Measurements from ENCODE around the gene CBX8.

The CBX8 gene

DNA sequence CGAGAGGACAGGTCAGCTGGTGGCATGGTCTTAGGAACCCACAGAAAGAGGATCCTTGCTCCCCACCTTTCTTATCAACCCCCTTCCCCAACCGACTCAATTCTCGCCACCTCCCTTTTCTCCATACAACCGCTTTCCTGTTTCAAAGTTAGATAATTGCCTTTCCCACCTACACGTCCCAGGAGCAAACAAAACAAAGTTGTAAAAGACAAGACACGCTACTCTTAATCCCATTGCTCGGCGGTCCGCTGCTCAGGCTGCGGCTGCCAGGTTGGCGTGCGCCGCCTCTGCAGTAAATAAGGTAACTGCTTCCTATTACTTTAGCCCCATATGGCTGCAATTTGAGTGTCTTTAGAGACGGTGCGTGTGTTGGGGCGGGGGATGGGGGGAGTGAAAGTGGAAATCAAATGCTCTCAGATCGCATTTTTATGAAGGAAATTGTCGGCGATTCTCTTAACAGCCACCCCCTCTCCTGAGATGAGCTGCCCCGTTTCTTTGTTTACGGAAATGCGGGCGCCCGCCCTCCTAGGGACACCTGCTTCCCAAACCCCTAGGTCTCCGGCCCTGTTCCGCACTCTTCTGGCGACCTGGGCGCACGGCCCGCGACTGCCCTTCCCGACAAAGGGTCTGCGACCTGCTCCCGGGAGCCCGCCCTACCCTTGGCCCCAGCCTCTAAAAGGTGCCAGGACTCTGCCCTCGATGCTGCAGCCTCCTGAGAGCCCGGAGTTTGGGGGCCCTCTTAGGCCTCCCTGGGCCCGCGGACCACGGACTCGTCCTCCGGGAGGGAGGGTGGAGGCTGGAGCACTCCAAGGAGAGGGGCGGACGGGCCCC, 3.7 kb upstream of the CBX8 start:
- H2AFZ ChIP-seq (ENCODE audit: low read depth, low read length, severe bottlenecking): peak overlapping the region; percentile 47
- no peak overlapping the region for H3K4me3 ChIP-seq (ENCODE audit: insufficient read depth, low read length, poor library complexity, severe bottlenecking)
- H3K36me3 ChIP-seq (ENCODE audit: low read length): no peaks in the 10 kb centered on the region
- H3K27me3 ChIP-seq (ENCODE audit: low read length): no peaks in the 10 kb centered on the region
- no peak overlapping the region for H3K27ac ChIP-seq (ENCODE audit: low read depth, low read length)
- no peaks in the 10 kb centered on the region for H3K9me3 ChIP-seq (ENCODE audit: insufficient read depth, low read length)
- peaks cover 6% of the 10 kb centered on the region for H3K79me2 ChIP-seq (ENCODE audit: insufficient read depth, low read length)
- peak overlapping the region; percentile 49 for H3K4me2 ChIP-seq (ENCODE audit: low read depth, low read length, poor library complexity, severe bottlenecking)
- H3K9me2 ChIP-seq (replicated peaks; ENCODE audit: insufficient read depth, low read length): no peaks in the 10 kb centered on the region
- TF ChIP-seq EZH2phosphoT487 (conservative IDR thresholded peaks at IDR 0.05; ENCODE audit: low read length): no peak
- TF ChIP-seq, protein P1, sequence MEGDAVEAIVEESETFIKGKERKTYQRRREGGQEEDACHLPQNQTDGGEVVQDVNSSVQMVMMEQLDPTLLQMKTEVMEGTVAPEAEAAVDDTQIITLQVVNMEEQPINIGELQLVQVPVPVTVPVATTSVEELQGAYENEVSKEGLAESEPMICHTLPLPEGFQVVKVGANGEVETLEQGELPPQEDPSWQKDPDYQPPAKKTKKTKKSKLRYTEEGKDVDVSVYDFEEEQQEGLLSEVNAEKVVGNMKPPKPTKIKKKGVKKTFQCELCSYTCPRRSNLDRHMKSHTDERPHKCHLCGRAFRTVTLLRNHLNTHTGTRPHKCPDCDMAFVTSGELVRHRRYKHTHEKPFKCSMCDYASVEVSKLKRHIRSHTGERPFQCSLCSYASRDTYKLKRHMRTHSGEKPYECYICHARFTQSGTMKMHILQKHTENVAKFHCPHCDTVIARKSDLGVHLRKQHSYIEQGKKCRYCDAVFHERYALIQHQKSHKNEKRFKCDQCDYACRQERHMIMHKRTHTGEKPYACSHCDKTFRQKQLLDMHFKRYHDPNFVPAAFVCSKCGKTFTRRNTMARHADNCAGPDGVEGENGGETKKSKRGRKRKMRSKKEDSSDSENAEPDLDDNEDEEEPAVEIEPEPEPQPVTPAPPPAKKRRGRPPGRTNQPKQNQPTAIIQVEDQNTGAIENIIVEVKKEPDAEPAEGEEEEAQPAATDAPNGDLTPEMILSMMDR (IDR thresholded peaks at IDR 0.05; ENCODE audit: insufficient read depth, low read length, poor library complexity, severe bottlenecking): no peak
- H4K20me1 ChIP-seq (ENCODE audit: low read depth, low read length): no peaks in the 10 kb centered on the region
- H3K9ac ChIP-seq (ENCODE audit: low read length): no peak overlapping the region; the same call in 1 of the 2 replicates
- H3F3A ChIP-seq (ENCODE audit: insufficient read depth): peaks cover 6% of the 10 kb centered on the region

DNA sequence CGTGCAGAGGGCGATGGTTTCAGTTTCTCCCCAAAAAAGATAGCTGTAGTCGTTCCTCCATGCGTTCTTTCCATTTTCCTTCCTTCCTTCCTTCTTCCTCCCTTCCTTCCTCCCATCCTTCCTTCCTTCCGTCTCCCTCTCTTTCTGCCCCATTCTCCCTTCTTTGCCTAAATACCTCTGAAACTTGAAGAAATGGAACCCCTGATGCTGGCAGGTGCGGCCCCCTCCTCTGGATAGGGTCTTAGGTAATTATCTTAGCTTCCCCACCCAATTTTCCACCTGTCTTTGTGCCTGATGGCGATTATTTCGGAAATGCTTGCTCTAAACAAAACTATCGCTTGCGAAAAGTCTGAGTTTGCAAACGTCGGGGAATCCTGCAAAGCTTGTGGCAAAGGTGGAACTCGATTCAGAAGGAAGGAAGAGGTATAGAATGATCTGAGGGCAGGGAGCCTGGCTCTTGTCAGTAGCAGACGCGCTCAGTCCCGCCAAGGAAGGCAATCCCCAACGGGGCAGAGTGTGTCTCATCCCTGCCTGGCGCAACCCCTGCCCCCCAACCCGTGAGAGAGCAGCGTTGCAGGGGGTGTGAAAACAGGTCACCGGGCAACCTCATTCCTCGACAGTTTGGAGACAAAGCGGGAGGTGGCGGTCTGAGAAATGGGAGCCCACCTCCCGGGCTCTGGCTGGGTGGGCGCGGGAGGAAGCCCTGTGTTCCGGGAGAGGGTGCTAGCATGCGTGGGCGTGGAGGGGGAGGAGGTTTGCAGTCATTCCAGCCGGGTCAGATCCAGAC, 2.9 kb upstream of the CBX8 start:
- Histone ChIP-seq H2AFZ (ENCODE audit: low read depth, low read length, severe bottlenecking) (peak overlapping the region; percentile 47), H3K4me2 (ENCODE audit: low read depth, low read length, poor library complexity, severe bottlenecking) (peak overlapping the region; percentile 49), H3K36me3 (ENCODE audit: low read length) (no peaks in the 10 kb centered on the region), H3K9me3 (ENCODE audit: insufficient read depth, low read length) (no peaks in the 10 kb centered on the region), H3K9me2 (replicated peaks; ENCODE audit: insufficient read depth, low read length) (no peaks in the 10 kb centered on the region), H3F3A (ENCODE audit: insufficient read depth) (peaks cover 3% of the 10 kb centered on the region; the same call in 1 of the 2 replicates), H3K9ac (ENCODE audit: low read length) (no peak overlapping the region; the same call in 1 of the 2 replicates), H3K27ac (ENCODE audit: low read depth, low read length) (no peak overlapping the region), H4K20me1 (ENCODE audit: low read depth, low read length) (no peaks in the 10 kb centered on the region), H3K79me2 (ENCODE audit: insufficient read depth, low read length) (peaks cover 6% of the 10 kb centered on the region), H3K27me3 (ENCODE audit: low read length) (no peaks in the 10 kb centered on the region), H3K4me3 (ENCODE audit: insufficient read depth, low read length, poor library complexity, severe bottlenecking) (no peak overlapping the region)
- TF ChIP-seq, protein P1 (IDR thresholded peaks at IDR 0.05; ENCODE audit: insufficient read depth, low read length, poor library complexity, severe bottlenecking): no peak
- TF ChIP-seq EZH2phosphoT487 (conservative IDR thresholded peaks at IDR 0.05; ENCODE audit: low read length): no peak

DNA sequence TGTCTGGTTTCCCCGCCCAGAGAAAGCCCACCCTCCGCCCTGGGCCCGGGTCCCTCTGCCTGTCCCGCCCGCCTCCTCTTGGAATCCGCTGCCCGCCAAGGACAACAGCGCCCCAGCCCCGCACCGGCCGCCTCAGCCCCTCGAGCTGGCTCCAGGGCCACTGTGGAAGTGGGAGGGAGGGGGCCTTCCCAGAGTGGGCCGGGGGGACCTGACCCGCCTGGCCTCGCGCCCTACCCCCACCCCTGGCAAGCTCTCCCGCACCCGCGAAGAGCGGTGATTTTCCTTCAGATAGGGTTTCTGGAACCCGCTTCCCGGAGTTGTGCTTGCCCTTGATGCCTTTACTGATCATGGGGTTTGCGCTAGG, 2.3 kb upstream of the CBX8 start:
- Histone ChIP-seq H4K20me1 (ENCODE audit: low read depth, low read length) (no peaks in the 10 kb centered on the region), H3F3A (ENCODE audit: insufficient read depth) (no peaks in the 10 kb centered on the region), H3K27ac (ENCODE audit: low read depth, low read length) (no peak overlapping the region), H3K79me2 (ENCODE audit: insufficient read depth, low read length) (peaks cover 6% of the 10 kb centered on the region), H3K4me2 (ENCODE audit: low read depth, low read length, poor library complexity, severe bottlenecking) (no peak overlapping the region), H3K27me3 (ENCODE audit: low read length) (no peaks in the 10 kb centered on the region), H3K36me3 (ENCODE audit: low read length) (no peaks in the 10 kb centered on the region), H2AFZ (ENCODE audit: low read depth, low read length, severe bottlenecking) (no peak overlapping the region), H3K4me3 (ENCODE audit: insufficient read depth, low read length, poor library complexity, severe bottlenecking) (no peak overlapping the region), H3K9me2 (replicated peaks; ENCODE audit: insufficient read depth, low read length) (no peaks in the 10 kb centered on the region), H3K9me3 (ENCODE audit: insufficient read depth, low read length) (no peaks in the 10 kb centered on the region), H3K9ac (ENCODE audit: low read length) (no peak overlapping the region)
- TF ChIP-seq EZH2phosphoT487 (conservative IDR thresholded peaks at IDR 0.05; ENCODE audit: low read length): no peak
- TF ChIP-seq, protein P1 (IDR thresholded peaks at IDR 0.05; ENCODE audit: insufficient read depth, low read length, poor library complexity, severe bottlenecking): no peak
